Gastrocnemius medialis (tissue), 4 donors: Measurements from ENCODE around the gene AGTPBP1.

Experiments
- CTCF ChIP-seq, 5 experiments: fragments of 450-650 bp in 3 of 5; fragments of 200-600 bp in 2 of 5; sonication (generic) in 2 of 5; IDR thresholded peaks in 4 of 5; conservative IDR thresholded peaks in 1 of 5; 1 replicate in 4 of 5; 2 replicates in 1 of 5; pipeline ENCODE4 v1.5.1; 2016 to 2019; ENCODE audit warnings: antibody characterized with exemption in 5 of 5, mild to moderate bottlenecking in 3 of 5, moderate library complexity in 3 of 5
- POLR2A ChIP-seq, 2 donors: fragments of 450-650 bp; IDR thresholded peaks; one replicate each; pipeline ENCODE4 v1.6.1; 2017; ENCODE audit warnings: antibody characterized with exemption in 2 of 2, mild to moderate bottlenecking in 2 of 2, moderate library complexity in 2 of 2

GRCh38 chr9:85740787-85741094 lies 1.0 kb downstream of the AGTPBP1 start:
- no peak for TF ChIP-seq CTCF (IDR thresholded peaks at IDR 0.05 in 4 of 5, conservative IDR thresholded peaks at IDR 0.05 in 1 of 5)
- TF ChIP-seq POLR2A (IDR thresholded peaks at IDR 0.05) = no peak
